SU-DHL-6 (cell line): Measurements from ENCODE around the gene FCHSD2.

Experiments
- H2AFZ ChIP-seq: fragments of 200-600 bp; sonication (generic); 2 replicates; pipeline ENCODE4 v1.6.1; 2014; ENCODE audit warnings: low read depth, mild to moderate bottlenecking, moderate library complexity, mixed read lengths, antibody characterized with exemption, low read length; ENCODE audit not compliant: severe bottlenecking
- H3F3A ChIP-seq: fragments of 200-600 bp; shearing (Covaris generic); 2 replicates; pipeline ENCODE4 v1.6.0; 2016; ENCODE audit warnings: antibody characterized with exemption, mild to moderate bottlenecking; ENCODE audit not compliant: insufficient read depth
- H3K27ac ChIP-seq: fragments of 200-600 bp; sonication (generic); 2 replicates; pipeline ENCODE4 v1.5.1; 2016; ENCODE audit warnings: low read depth, mild to moderate bottlenecking, low read length, moderate library complexity, mixed read lengths
- H3K27me3 ChIP-seq: fragments of 200-600 bp; sonication (generic), shearing (Covaris generic); 2 replicates; pipeline ENCODE4 v1.6.0; 2014; ENCODE audit warnings: mild to moderate bottlenecking, low read length
- H3K36me3 ChIP-seq: fragments of 200-600 bp; sonication (generic); 2 replicates; pipeline ENCODE4 v1.6.1; 2014; ENCODE audit warnings: mild to moderate bottlenecking, low read length, mixed read lengths
- H3K4me2 ChIP-seq: fragments of 300-600, 200-600 bp; shearing (Covaris generic), sonication (generic); 2 replicates; pipeline ENCODE4 v1.6.0; 2014; ENCODE audit warnings: low read length, low read depth, mild to moderate bottlenecking; ENCODE audit not compliant: poor library complexity, severe bottlenecking
- H3K4me3 ChIP-seq: fragments of 200-600 bp; sonication (generic); 2 replicates; pipeline ENCODE4 v1.5.1; 2014; ENCODE audit warnings: antibody characterized with exemption, low read length, mild to moderate bottlenecking, mixed read lengths; ENCODE audit not compliant: insufficient read depth, poor library complexity, severe bottlenecking
- H3K79me2 ChIP-seq: fragments of 200-600 bp; sonication (generic); 2 replicates; pipeline ENCODE4 v1.6.1; 2014; ENCODE audit warnings: mild to moderate bottlenecking, low read length, moderate library complexity; ENCODE audit not compliant: insufficient read depth
- H3K9ac ChIP-seq: fragments of 200-600 bp; sonication (generic); 2 replicates; pipeline ENCODE4 v1.7.0; 2014; ENCODE audit warnings: mild to moderate bottlenecking, low read length
- H3K9me2 ChIP-seq: fragments of 200-600 bp; sonication (generic); replicated peaks from 2 replicates; pipeline ENCODE4 v1.6.1; 2014; ENCODE audit warnings: low read length; ENCODE audit not compliant: insufficient read depth
- H3K9me3 ChIP-seq: fragments of 200-600 bp; sonication (generic); 2 replicates; pipeline ENCODE4 v1.6.1; 2014; ENCODE audit warnings: low read length, mixed read lengths; ENCODE audit not compliant: insufficient read depth
- H4K20me1 ChIP-seq: fragments of 200-600 bp; sonication (generic); 2 replicates; pipeline ENCODE4 v1.6.1; 2014; ENCODE audit warnings: low read depth, mild to moderate bottlenecking, antibody characterized with exemption, low read length, moderate library complexity, mixed read lengths
- EZH2phosphoT487 ChIP-seq: fragments of 200-600 bp; sonication (generic), shearing (Covaris generic); conservative IDR thresholded peaks from 2 replicates; pipeline ENCODE4 v1.6.1; 2018; ENCODE audit warnings: mild to moderate bottlenecking, antibody characterized with exemption, low read length, moderate library complexity, mixed read lengths
- TF ChIP-seq, protein P1 (sequence below): fragments of 200-600 bp; sonication (generic); IDR thresholded peaks from one replicate; pipeline ENCODE4 v1.5.1; 2017; ENCODE audit warnings: antibody characterized with exemption, mild to moderate bottlenecking, low read length, moderate library complexity; ENCODE audit not compliant: insufficient read depth, poor library complexity, severe bottlenecking

Gene FCHSD2

DNA sequence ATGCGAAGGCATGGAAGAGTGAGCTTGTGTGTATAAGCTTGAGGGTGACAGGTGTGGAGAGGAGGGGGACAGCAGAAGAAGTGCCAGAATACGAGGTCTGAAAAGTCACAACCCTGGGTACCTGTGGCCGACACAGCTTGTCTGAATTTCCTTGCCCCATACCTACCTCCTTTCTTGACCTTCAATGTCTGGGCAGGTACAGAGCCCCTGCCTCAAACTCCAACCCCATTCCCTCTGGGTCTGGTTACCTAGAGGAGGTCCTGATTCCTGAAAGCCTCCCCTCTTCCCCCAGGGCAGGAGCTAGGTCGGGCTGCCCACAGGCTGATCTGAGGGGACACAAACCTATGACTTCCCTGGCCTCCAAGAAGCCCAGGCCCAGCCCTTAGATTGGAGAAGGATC, 36.6 kb upstream of the FCHSD2 start:
- H3K79me2 ChIP-seq = no peaks in the 10 kb centered on the region
- no peaks in the 10 kb centered on the region for H3K9me3 ChIP-seq
- no peak overlapping the region for H2AFZ ChIP-seq
- H3K36me3 ChIP-seq = no peaks in the 10 kb centered on the region
- H3K9ac ChIP-seq = no peak overlapping the region
- H3K9me2 ChIP-seq = no peaks in the 10 kb centered on the region
- no peak overlapping the region for H3K27ac ChIP-seq
- no peak overlapping the region for H3K4me2 ChIP-seq
- no peaks in the 10 kb centered on the region for H4K20me1 ChIP-seq
- TF ChIP-seq, protein P1, sequence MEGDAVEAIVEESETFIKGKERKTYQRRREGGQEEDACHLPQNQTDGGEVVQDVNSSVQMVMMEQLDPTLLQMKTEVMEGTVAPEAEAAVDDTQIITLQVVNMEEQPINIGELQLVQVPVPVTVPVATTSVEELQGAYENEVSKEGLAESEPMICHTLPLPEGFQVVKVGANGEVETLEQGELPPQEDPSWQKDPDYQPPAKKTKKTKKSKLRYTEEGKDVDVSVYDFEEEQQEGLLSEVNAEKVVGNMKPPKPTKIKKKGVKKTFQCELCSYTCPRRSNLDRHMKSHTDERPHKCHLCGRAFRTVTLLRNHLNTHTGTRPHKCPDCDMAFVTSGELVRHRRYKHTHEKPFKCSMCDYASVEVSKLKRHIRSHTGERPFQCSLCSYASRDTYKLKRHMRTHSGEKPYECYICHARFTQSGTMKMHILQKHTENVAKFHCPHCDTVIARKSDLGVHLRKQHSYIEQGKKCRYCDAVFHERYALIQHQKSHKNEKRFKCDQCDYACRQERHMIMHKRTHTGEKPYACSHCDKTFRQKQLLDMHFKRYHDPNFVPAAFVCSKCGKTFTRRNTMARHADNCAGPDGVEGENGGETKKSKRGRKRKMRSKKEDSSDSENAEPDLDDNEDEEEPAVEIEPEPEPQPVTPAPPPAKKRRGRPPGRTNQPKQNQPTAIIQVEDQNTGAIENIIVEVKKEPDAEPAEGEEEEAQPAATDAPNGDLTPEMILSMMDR = no peak
- TF ChIP-seq EZH2phosphoT487 = no peak
- H3F3A ChIP-seq = no peaks in the 10 kb centered on the region
- no peaks in the 10 kb centered on the region for H3K27me3 ChIP-seq
- no peak overlapping the region for H3K4me3 ChIP-seq

DNA sequence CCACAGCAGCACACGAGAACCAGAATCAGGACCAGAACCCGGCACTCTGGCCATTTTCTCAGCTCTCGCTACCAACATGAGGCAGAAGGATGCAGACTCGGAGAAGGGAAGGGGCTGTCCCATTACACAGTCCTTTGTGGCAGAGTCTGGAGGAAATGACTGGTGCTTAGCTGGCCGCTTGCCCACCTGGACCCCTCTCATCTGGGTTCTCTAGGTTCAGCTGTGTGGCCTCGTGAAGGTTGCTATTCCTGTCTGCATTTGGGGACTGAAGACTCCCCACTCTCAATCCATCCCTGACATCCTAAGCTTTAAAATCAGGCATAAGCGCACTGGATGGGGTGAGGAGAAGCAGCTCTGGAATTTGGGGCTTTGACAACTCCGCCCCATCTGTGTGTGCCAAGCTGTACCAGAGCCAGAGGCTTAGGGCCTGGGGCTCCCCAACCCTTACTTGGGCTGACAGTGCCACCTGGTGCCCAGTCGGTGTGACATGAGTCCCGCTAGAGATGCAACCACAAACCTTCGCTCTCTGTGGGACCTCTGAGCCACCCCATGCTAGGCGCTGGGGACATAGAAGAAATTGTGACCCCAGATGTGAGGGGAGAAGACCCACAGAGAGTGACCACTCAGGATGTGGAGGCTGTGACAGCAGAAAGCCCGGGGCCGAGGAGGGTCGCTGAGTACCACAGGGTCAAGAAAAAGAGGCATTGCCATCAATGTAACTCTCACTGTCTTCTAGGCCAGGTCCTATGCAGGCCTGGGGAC, 35.8 kb upstream of the FCHSD2 start:
- peak overlapping the region; percentile 13; the same call in 1 of the 2 replicates for H3K27ac ChIP-seq
- TF ChIP-seq EZH2phosphoT487 = no peak
- TF ChIP-seq, protein P1 = peak; percentile 85
- no peaks in the 10 kb centered on the region for H3K9me2 ChIP-seq
- H3K9ac ChIP-seq = peak overlapping the region; percentile 36; the same call in 1 of the 2 replicates
- peak overlapping the region; percentile 30 for H2AFZ ChIP-seq
- no peaks in the 10 kb centered on the region for H4K20me1 ChIP-seq
- no peaks in the 10 kb centered on the region for H3K36me3 ChIP-seq
- no peaks in the 10 kb centered on the region for H3K27me3 ChIP-seq
- H3K4me2 ChIP-seq = no peak overlapping the region
- no peaks in the 10 kb centered on the region for H3K9me3 ChIP-seq
- H3K4me3 ChIP-seq = no peak overlapping the region
- H3K79me2 ChIP-seq = no peaks in the 10 kb centered on the region
- H3F3A ChIP-seq = no peaks in the 10 kb centered on the region

DNA sequence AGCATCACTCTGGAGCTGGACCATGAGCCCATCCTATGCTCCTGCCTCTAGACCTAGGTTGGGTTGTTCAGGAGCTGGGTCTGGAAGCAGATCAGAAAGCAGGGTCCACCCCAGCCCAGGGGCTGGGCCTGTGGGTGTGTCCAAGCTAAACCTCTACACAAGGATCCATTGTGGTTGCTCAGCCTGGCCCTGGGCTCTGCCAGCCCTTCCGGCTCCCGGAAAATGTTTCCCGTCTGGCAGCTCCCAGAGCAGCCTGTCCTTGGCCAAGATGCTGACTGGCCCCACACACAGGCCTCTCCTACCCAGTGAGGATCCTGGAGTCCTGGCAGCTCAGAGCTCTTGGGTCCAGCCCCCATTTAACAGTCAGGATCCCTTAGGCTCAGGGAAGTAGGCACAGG, 35.3 kb upstream of the FCHSD2 start:
- H3K27ac ChIP-seq = no peak overlapping the region
- no peaks in the 10 kb centered on the region for H3K36me3 ChIP-seq
- H3K27me3 ChIP-seq = no peaks in the 10 kb centered on the region
- H3K79me2 ChIP-seq = no peaks in the 10 kb centered on the region
- no peaks in the 10 kb centered on the region for H3K9me2 ChIP-seq
- no peak for TF ChIP-seq EZH2phosphoT487
- TF ChIP-seq, protein P1 = no peak
- no peak overlapping the region for H3K4me3 ChIP-seq
- H3K9me3 ChIP-seq = no peaks in the 10 kb centered on the region
- H3K9ac ChIP-seq = peak overlapping the region; percentile 36; the same call in 1 of the 2 replicates
- no peaks in the 10 kb centered on the region for H3F3A ChIP-seq
- no peak overlapping the region for H2AFZ ChIP-seq
- H4K20me1 ChIP-seq = no peaks in the 10 kb centered on the region
- H3K4me2 ChIP-seq = no peak overlapping the region
